ENCODE data around the gene GRM8.

GRM8 gene

GRCh38 chr7:126578338-126578737 lies 674.4 kb downstream of the GRM8 start:
- H3K4me3 ChIP-seq (ENCODE audit: low read depth, low read length) = no peak overlapping the region
- TF ChIP-seq CTCF (IDR thresholded peaks at IDR 0.05; ENCODE audit: borderline replicate concordance, insufficient read depth, low read depth, low read length) = no peak

GRCh38 chr7:126574276-126575250 lies 678.2 kb downstream of the GRM8 start:
- no peak for TF ChIP-seq CTCF (IDR thresholded peaks at IDR 0.05; ENCODE audit: borderline replicate concordance, insufficient read depth, low read depth, low read length)
- H3K4me3 ChIP-seq (ENCODE audit: low read depth, low read length) = no peak overlapping the region

- H3K4me3 ChIP-seq (ENCODE audit: low read depth, low read length) = no peak overlapping the region
- TF ChIP-seq CTCF (IDR thresholded peaks at IDR 0.05; ENCODE audit: borderline replicate concordance, insufficient read depth, low read depth, low read length) = no peak
Measured at GRCh38 chr7:126570845-126571244, 681.9 kb downstream of the GRM8 start.

- TF ChIP-seq CTCF (IDR thresholded peaks at IDR 0.05; ENCODE audit: borderline replicate concordance, insufficient read depth, low read depth, low read length) = no peak
- H3K4me3 ChIP-seq (ENCODE audit: low read depth, low read length) = no peak overlapping the region
Measured at GRCh38 chr7:126569402-126569801, 683.3 kb downstream of the GRM8 start.

- no peak for TF ChIP-seq CTCF (IDR thresholded peaks at IDR 0.05; ENCODE audit: borderline replicate concordance, insufficient read depth, low read depth, low read length)
- no peak overlapping the region for H3K4me3 ChIP-seq (ENCODE audit: low read depth, low read length)
Measured at GRCh38 chr7:126557271-126557670, 695.5 kb downstream of the GRM8 start.

GRCh38 chr7:126541406-126541805 lies 711.3 kb downstream of the GRM8 start:
- no peak overlapping the region for H3K4me3 ChIP-seq (ENCODE audit: low read depth, low read length)
- no peak for TF ChIP-seq CTCF (IDR thresholded peaks at IDR 0.05; ENCODE audit: borderline replicate concordance, insufficient read depth, low read depth, low read length)

- no peak overlapping the region for H3K4me3 ChIP-seq (ENCODE audit: low read depth, low read length)
- TF ChIP-seq CTCF (IDR thresholded peaks at IDR 0.05; ENCODE audit: borderline replicate concordance, insufficient read depth, low read depth, low read length) = no peak
Measured at GRCh38 chr7:126535176-126535575, 717.6 kb downstream of the GRM8 start.
